CD4-positive, alpha-beta T cell treated with Interleukin-10 for 1 hour (primary cell): Measurements from ENCODE around the gene FGF21.

Source experiments
- DNase-seq: peaks from one replicate; pipeline ENCODE4 v3.0.0-alpha.2; 2020

FGF21 gene

DNA sequence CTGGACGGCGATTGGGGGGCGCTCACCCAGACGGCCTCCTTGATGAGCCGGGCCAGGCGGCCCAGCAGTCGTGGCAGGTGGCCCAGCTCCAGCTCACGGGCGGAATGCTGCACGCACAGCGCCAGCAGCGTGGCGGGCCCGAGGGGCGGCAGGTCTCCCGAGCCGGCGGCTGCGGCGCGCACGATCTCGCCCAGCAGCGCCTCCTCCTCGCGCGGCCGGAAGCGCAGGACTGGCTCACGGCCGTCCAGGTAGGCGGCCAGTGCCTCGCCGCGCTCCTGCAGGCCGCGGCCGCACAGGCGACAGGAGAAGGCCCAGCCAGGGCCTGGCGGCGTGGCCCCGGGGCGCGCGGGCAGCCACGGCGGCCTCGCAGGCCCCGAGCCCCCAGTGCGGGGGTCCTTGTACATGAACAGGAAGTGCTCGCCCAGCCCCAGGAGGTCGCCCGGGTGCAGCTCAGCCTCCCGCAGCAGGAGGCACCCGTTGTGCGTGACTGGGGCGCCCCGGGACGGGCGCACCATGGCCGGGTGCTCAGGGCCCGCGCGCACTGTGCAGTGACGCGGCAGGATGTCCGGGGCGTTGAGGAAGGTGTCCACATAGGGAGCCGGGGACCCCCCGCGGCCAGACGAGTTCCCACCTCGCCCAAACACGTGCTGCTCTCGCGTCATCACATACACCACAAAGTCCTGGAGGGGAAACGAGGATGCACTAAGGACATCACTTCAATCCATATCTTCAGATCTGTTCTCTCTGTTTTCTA is 26.2 kb upstream of the FGF21 start:
- DNase-seq = no peak

DNA sequence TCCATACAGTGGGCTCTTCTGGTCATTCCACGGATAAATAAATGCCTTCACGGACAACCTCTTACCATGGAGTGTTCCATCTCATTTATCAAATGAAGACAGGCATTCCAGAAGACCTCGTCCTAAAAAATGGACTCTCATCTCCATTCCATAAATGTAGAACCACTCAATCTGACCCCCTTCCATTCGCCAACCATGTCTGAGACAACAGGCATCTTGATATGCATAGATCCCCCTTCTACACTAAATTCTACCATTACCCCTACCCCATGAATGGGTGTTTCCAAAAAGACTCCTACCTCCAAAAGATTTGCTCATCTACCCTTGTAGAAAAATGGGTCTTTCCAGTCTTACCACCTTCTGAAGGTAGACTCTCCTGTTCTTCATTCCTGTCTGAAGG is 23.9 kb upstream of the FGF21 start:
- no peak for DNase-seq

- DNase-seq = no peak
These were observed 20.7 kb upstream of the FGF21 start for GRCh38 chr19:48734625-48735024.

- no peak for DNase-seq
These were observed 20.2 kb upstream of the FGF21 start for GRCh38 chr19:48735031-48735615.

- DNase-seq = no peak
These were observed 17.8 kb upstream of the FGF21 start for GRCh38 chr19:48737360-48737998.

- peak; percentile 94 for DNase-seq
These were observed 16.5 kb upstream of the FGF21 start for GRCh38 chr19:48738557-48739403.

GRCh38 chr19:48739404-48740163 is 15.7 kb upstream of the FGF21 start:
- no peak for DNase-seq

GRCh38 chr19:48740164-48740972 is 15.0 kb upstream of the FGF21 start, which contains the start of gene RASIP1:
Gene RASIP1, minus strand, starts transcription at chr19:48740610. Its CDS starts 328 bp downstream, at chr19:48740282.
- no peak for DNase-seq

DNA sequence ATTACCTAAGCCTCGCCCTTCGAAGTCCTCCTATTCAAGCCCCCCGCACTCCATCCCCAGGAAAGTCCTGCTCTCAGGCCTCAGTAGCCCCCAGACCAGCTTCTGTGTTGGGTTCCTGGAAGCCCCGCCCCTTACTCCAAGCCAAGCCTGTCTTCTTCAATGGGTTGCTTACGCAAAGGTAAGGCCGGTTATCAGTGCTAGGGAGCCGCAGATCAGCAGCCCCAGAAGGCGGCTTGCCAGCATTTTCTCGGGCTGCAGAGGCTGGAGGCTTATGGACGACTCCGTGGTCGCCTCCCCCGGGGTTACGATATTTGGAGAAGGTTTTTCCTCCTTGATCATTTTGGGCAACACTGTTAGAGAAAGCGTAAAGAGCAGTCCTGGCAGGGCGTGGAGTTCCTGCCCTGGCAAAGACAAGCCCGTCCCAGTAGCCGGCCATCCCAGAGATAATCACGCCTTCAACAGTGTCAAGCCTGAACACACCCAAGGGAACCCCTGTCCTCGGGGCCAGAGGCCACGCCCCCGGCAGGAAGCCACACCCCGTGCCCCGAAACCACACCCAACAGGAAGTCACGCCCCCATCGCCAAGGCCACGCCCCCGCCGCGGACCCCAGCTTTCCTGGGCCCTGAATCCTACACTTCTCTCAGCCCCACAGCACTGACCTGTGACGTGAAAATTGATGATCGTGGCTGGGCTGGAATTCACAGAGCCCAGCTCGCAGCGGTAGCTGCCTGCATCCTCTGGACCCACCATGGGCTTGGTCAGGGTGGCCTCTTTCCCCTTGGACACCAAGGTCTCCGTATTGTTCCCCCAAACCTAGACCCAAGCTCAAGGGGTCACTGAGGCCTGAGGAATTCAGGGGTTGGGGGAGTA is 14.0 kb upstream of the FGF21 start:
- DNase-seq = peak; percentile 39

- no peak for DNase-seq
These were observed 13.2 kb upstream of the FGF21 start for GRCh38 chr19:48742096-48742495.

- peak; percentile 74 for DNase-seq
These were observed 9.9 kb upstream of the FGF21 start for GRCh38 chr19:48745208-48745995.

GRCh38 chr19:48746110-48746509 is 9.2 kb upstream of the FGF21 start:
- no peak for DNase-seq

DNA sequence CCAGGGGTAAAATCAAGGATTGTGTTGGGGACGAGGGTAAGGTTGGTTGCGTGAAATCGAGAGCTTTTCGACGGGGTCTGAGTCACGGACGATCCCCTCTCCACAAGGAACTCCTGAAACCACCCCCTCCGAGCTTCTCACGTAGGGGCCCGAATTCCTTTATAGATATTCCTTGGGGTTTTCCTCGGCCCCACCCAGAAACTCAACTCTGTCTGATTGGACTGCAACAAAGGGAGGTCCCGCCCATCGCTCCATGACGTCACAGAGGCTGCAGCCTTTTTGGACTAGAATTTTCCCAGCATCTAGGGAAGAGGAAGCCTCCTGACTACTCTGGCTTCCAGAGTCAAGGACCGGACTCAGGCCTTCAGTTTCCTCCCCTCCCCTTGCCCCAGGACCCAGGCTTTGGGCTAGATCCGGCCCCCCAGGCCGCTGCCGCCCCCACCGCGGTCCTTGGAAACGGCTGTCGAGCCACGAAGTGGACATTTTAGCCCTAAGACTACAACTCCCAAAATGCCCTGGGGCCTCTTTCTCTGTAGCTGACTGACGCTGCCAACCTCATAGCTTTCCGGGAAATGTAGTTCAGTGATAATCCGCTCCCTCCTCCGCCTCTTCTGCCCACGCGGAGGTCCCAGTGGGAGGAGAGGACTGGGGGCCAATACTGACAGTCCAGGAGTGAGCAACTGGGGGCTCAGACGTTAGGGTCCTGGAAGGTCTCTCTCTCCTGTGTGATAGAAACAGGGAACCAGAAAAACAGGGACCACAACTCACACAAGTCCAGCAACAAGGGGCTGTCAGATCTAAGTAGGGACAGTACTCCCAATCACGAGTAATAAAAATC is 8.4 kb upstream of the FGF21 start, which contains the start of gene IZUMO1:
Gene IZUMO1 (minus strand): TSS at position 172 of the 838 bp plus-strand sequence. CDS start 1,050 bp downstream, outside the sequence.
- peak; percentile 67 for DNase-seq

DNA sequence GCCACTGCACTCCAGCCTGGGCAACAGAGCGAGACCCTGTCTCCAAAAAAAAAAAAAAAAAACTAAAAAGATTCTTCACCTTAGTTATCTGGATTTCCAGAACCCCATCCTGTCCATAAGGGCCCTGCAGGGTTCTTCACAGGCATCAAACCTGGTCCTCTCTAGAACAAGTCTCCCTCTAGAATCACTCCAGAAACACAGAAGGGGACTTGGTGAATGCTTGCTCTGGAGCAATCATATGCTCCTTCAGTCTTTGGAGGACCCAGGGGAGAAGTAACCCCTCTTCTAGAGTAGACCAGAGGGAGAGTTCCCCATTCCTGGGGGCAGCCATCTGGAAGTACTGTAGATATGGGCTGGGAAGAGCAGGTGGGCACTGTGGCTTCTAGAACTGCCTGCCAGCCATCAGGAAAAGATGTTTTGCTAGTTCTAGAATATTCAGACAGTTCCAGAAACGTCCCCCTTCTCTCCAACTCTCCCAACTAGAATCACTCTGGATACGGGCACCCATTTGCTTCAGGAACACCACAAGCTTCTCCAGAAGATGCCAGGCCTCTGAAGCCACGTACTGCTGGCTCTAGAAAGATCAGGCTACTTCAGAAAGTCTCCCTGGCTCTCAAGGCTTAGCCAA is 5.6 kb upstream of the FGF21 start:
- DNase-seq = no peak

DNA sequence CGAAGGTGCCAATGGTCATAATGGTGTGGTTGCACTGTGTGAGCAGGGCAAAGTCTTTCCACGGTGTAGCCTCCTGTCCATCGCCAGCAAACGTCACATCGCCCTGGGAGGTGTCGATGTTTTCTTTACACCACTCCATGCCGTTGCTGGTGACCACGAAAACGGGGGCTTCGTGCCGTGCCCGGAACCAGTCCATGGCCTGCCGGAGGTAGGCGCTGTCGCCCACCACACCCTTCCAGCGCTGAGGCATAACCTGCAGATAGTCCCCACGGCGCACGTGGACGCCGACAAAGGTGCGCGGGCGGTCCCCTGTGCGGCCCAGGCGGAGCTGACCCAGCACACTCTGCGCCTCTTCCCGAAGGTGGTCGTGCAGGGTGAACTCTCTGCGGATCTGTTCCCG is 5.0 kb upstream of the FGF21 start:
- DNase-seq = no peak

DNA sequence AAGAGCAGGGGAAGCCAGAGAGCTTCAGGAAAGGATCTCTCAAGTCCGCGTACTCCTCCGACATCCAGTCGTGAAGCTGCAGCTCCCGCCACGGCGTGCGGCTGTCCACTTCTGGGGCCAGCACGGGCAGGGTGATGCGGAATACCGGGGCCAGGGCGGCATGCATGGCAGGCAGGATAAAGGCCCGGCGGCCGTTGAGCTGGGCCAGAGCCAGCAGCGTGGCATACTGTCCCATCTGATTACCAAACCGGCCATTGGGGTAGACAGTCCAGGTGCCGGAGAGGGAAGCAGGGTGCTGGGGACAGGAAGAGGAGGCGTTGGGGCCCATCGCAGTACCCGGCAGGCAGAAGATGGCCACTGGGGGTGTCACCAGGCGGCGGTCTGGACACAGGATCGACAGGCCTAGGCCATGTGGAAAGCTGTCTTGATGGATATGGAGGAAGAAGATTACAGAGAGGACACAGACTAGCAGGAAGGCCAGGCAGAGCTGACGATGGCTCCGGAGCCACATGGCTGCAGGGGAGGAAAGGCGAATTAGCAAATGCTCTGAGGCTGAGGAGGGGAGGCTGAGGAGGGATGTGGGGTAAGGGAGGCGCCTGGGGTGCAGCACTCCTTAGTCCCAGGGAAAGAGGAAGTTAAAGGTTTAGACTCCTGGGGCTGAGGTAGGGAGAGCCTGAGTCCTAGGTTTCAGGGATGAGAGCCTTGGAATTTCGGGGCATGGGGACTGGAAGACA is 4.4 kb upstream of the FGF21 start:
- no peak for DNase-seq

- no peak for DNase-seq
These were observed 3.4 kb upstream of the FGF21 start for GRCh38 chr19:48751845-48752495.
